Stimulated activated CD8-positive, alpha-beta memory T cell treated with anti-CD3 and anti-CD28 coated beads, Interleukin-7, amount 100 ng/mL, for 48 hours (primary cell): ENCODE results near the gene GRIPAP1.

Experiments
- DNase-seq, 2 donors: peaks; one replicate each; pipeline ENCODE4 v3.0.0-alpha.2; 2020; ENCODE audit warnings: low read depth in 1 of 2; ENCODE audit errors: extremely low read depth in 1 of 2

GRIPAP1 gene

GRCh38 chrX:49002091-49002935 lies at the start of gene GRIPAP1:
GRIPAP1 (minus strand) TSS chrX:49002264; CDS start chrX:49002229, 35 bp downstream.
- peak; percentile 44 to 51 for DNase-seq

DNA sequence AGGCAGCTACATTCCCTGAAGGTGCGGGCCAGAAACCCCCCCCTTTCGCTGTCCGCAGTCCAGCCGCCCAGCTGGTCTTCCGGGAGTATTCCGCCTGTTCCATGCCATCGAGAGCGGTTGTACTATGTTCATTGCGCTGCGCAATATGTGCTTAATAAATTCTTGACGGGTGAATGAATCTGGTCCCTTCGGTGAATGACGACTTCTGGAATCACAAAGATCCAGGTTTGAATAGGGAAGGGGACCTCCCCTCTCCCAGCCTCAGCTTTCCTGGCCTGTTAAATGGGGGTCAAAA lies 41.9 kb upstream of the GRIPAP1 start:
- no peak for DNase-seq

GRCh38 chrX:49043220-49043986 lies 41.3 kb upstream of the GRIPAP1 start, which contains the start of gene TFE3:
TFE3 (minus strand) TSS chrX:49043357; CDS start chrX:49043226, 131 bp downstream.
- peak; percentile 90 to 96 for DNase-seq

- DNase-seq = no peak
Measured at GRCh38 chrX:49042581-49043219, 40.6 kb upstream of the GRIPAP1 start.

- DNase-seq = no peak
Measured at GRCh38 chrX:49041744-49042580, 39.9 kb upstream of the GRIPAP1 start.

DNA sequence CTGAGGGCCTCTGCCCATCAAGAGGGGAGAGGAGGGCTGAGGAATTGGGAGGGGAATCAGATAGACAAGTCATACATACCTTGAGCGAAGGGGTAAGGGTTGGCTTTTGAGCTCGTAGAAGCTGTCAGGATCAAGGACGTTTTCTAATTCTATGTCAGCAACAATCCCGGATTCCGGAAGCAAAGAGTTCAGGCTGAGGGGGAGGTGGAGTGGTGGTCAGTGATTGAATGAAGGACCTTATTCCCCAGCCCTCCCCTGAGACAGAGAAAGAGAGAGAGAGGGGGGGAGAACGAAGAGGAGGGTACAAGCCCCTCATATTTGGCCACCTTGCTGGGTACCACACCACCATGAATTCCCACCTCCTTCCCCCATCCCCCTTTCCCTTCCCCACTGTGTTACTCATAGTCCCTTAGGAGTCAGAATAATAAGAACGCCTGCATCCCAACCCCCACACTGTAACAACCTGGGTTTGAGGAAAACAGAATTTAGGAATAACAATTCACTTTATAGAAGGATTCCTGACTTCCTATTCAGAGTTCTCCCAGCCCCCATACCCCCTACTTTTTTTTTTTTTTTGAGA lies 38.4 kb upstream of the GRIPAP1 start:
- DNase-seq = no peak

- DNase-seq = peak in 1 of 2 donors; percentile 40
Measured at GRCh38 chrX:49039598-49040375, 37.7 kb upstream of the GRIPAP1 start.

DNA sequence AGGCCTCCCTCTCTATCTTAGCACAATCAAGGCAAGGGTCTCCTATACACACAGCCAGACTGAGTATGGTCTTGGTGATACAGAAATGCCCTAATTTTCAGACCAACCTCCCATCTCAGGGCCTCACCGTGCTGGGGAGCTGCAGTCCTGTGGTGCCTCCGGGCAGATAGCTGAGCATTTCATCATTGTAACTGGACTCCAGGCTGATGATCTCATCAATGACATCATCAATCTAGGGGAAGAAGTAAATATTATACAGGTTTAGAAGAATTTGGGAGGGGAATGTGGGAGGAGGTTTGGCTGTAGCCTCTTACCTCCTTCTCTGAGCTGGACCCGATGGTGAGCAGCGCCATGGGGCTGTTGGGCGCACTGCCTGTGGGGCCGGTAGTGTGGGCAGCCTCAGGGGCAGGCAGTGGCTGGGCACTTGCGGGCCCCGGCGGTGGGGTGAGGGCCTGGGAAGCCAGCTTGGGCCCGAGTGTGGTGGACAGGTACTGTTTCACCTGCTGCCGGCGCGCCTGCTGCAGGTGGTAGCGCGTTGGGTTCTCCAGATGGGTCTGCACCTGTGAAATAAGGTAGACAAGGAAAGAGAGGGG lies 35.9 kb upstream of the GRIPAP1 start:
- no peak for DNase-seq

DNA sequence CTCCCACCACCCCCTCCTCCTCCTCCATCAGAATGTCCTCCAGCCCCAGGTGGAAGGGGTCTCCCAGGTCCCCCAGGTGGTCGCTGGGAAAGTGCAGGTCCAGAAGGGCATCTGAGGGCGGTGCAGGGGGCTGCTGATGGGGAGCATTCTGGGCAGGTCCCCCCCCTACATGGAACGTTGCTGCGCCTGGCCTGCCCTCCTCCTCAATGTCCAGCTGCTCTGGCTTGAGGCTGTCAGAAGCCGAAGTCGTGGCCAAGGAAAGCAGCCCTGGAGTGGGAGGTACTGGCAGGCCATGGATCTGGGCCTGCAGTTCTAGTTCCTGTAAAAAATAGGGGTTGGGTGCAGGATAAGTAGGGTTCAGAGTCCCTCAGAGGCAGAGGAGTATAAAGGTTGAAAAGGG lies 28.2 kb upstream of the GRIPAP1 start:
- DNase-seq = no peak

DNA sequence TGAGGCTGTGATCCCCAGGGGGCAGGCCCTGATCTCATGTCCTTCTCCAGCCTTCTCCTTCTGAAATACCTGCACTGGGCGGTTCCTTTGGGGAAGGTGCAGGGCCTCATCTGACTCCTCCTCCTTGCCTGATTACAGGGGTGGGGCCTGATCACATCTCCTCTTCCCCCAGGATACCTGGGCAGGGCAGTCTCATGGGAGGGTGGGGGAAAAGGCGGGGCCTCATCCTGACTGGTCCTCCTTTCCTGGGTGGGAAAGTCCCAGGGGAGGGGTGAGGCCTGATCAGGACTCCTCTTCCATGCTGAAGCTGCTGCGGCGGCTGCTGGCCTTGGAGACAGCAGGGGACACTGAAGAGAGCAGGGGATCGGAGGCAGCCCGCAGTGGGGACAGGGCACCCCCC lies 27.8 kb upstream of the GRIPAP1 start:
- DNase-seq = no peak

DNA sequence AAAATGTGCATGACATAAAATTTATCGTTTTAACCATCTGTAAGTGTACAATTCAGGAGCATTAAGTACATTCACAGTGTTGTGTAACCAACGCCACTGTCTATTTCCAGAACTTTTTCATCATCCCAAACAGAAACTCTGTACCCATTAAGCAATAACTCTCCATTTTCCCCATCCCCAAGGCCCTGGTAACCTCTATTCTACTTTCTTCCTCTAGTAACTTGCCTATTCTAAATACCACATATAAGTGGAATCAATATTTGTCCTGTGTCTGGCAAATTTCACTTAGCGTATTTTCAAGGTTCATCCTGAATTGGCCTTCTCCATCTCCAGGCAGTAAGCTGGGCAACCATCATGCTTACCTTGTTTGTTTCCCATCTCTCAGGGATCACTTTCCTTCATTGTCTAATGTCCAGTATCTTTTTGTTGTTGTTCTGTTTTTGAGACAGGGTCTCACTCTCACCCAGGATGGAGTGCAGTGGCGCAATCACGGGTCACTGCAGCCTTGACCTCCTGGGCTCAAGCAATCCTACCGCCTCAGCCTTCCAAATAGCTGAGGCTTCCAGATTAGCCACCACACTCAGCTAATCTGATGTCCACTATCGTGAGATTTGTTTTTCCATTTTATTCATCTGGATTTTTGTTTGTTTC lies 17.7 kb upstream of the GRIPAP1 start:
- no peak for DNase-seq

DNA sequence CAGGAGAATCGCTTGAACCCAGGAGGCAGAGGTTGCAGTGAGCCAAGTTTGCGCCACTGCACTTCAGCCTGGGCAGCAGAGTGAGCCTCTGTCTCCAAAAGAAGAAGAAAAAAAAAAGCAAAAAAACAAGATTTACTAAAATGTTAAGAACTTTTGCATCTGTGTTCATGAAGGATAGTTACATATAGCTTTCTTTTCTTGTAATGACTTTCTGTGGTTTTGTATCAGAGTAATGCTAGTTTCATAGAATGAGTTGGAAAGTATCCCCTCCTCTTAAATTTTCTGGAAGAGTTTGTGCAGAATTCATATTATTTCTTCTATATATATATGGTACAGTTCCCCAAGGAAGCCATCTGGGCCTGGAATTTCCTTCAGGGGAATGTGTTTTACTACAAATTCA lies 17.0 kb upstream of the GRIPAP1 start:
- no peak for DNase-seq

DNA sequence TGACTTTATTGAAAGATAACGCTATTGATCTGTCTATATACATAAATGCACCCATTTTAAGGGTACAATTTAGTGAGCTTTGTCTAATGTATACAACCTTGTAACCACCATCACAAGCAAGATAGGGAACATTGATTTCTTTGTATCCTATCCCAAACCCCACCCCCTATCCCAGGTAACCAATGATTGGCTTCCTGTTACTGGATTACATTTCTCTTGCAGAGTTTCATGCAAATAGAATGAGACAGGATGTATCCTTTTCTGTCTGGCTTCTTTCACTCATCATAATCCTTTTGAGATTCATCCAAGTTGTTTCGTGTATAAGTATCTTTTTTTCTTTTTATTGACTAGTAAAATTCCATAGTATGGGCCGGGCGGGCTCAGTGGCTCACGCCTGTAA lies 1.6 kb upstream of the GRIPAP1 start:
- DNase-seq = no peak

DNA sequence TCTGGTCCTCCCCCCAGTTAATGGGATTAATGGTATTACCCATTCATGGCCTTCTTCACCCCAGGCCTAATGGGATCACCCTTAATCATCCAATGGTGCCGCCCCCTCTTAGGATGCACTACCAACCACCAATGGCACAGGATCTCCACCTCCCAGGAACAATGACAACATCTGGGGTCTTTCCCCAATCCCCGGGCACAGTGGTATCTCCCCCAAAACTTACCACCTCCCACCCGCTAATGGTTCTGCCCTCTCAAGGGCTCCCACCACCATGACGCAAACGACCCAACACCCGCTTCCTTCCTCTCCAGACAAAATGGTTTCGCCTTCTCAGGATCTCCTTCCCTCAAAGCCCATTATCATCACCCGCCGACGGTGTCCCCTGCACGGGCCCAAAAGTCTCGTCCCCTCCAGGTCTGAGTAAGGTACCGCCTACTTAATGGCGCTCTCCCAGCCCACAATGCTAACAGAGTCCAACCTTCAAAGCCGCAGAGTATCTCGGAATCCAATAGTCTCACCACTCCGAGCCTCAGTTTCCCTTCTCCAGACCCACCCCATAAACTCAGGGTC lies 458 bp downstream of the GRIPAP1 start:
- peak; percentile 17 to 41 for DNase-seq

DNA sequence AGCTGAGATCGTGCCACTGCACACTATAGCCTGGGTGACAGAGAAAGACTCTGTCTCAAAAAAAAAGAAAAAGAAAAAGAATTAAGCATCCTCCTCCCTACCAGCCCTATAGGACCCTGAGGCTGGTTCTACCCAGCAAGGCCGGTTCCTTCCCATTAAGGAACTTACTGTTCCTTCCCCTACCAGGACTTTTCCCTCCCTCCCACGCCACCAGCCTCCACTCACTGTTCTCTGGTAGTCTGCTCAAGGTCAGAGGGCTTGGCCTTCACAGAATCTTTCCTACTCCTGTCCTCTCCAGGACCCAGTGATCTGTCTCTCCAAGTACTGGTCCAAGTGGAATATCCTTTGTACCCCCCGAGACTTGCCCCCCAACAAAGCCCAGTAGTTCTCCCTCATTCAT lies 1.4 kb downstream of the GRIPAP1 start:
- DNase-seq = no peak

- DNase-seq = no peak
Measured at GRCh38 chrX:48999030-48999429, 3.0 kb downstream of the GRIPAP1 start.

DNA sequence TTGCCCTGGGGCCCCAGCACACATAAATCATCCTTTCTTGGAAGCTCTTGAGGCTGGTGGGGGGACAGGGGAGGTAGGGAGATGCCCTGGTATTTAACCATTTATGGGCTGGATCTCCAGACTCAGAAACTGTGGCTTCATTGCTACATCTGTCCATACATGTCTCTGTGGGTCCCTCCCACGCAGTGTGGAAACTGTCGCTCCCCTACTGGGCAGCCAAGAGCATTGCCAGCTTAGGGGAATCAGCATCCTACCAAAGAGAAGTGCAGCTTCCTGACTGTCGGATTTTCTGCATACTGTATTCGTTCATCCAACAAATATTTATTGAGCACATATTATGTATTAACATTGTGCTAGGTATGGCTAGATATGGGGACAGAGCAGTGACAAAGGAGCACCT lies 3.7 kb downstream of the GRIPAP1 start:
- no peak for DNase-seq

DNA sequence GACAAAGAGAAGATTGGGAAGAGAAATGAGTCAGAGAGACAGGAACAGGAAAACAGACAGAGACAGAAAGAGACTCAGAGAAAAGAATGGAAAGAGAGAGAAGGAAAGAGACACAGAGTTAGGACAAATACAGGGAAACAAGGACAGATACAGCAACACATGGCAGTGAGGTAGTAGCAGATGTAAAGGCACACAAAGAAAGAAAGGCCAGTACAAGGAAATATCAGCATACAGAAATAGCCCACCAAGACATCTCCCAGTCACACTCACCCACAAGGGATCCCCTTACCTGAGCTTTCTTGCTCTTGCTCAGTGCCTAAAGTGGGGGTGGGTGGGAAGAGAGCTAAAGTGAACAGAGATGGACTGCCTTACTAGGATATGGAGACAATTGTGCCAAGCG lies 4.2 kb downstream of the GRIPAP1 start:
- no peak for DNase-seq
